ENCODE data around the gene ELFN1.

Gene ELFN1

GRCh38 chr7:1781369-1781768, 111.3 kb downstream of the ELFN1 start:
- ATAC-seq = no peak
- H3K4me1 Mint-ChIP-seq = no peaks in the 10 kb centered on the region
- H3K27me3 Mint-ChIP-seq = peaks cover 43% of the 10 kb centered on the region
- no peak overlapping the region for H3K4me3 Mint-ChIP-seq
- H3K9me3 Mint-ChIP-seq = peaks cover 22% of the 10 kb centered on the region
- H3K27ac Mint-ChIP-seq = no peak overlapping the region
- peaks cover 12% of the 10 kb centered on the region for H3K36me3 Mint-ChIP-seq

GRCh38 chr7:1785839-1786238, 115.8 kb downstream of the ELFN1 start:
- H3K4me3 Mint-ChIP-seq = no peak overlapping the region
- H3K9me3 Mint-ChIP-seq = peaks cover 13% of the 10 kb centered on the region
- H3K27ac Mint-ChIP-seq = no peak overlapping the region
- peaks cover 6% of the 10 kb centered on the region for H3K36me3 Mint-ChIP-seq
- H3K27me3 Mint-ChIP-seq = peaks cover 67% of the 10 kb centered on the region
- ATAC-seq = no peak
- no peaks in the 10 kb centered on the region for H3K4me1 Mint-ChIP-seq

GRCh38 chr7:1787241-1787640, 117.2 kb downstream of the ELFN1 start:
- Mint-ChIP-seq H3K9me3 (peaks cover 13% of the 10 kb centered on the region), H3K36me3 (peaks cover 6% of the 10 kb centered on the region), H3K27me3 (peaks cover 67% of the 10 kb centered on the region), H3K27ac (no peak overlapping the region), H3K4me3 (no peak overlapping the region), H3K4me1 (no peaks in the 10 kb centered on the region)
- no peak for ATAC-seq

- Mint-ChIP-seq H3K36me3 (peaks cover 6% of the 10 kb centered on the region), H3K9me3 (peaks cover 13% of the 10 kb centered on the region), H3K27me3 (peaks cover 67% of the 10 kb centered on the region), H3K4me3 (no peak overlapping the region), H3K27ac (no peak overlapping the region), H3K4me1 (no peaks in the 10 kb centered on the region)
- no peak for ATAC-seq
Observed at GRCh38 chr7:1787681-1788235, 117.7 kb downstream of the ELFN1 start.

GRCh38 chr7:1794888-1795542, 124.9 kb downstream of the ELFN1 start:
- H3K9me3 Mint-ChIP-seq = peaks cover 22% of the 10 kb centered on the region
- H3K4me1 Mint-ChIP-seq = no peaks in the 10 kb centered on the region
- H3K36me3 Mint-ChIP-seq = peaks cover 18% of the 10 kb centered on the region
- H3K4me3 Mint-ChIP-seq = no peak overlapping the region
- no peak overlapping the region for H3K27ac Mint-ChIP-seq
- no peak for ATAC-seq
- H3K27me3 Mint-ChIP-seq = peaks cover 50% of the 10 kb centered on the region

All from stimulated activated memory B cell treated with anti-CD40 and anti-IgM and Interleukin-4, amounts not matched to agents 10 μg/mL and 1 μg/mL and 100 μg/mL, for 72 hours (primary cell).